MM.1S (cell line): ENCODE results near the gene SYMPK.

Experiments used
- DNase-seq: peaks from one replicate; pipeline ENCODE4 v3.0.0-alpha.2; 2015
- H2AFZ ChIP-seq: fragments of 300-600 bp; sonication (generic); 2 replicates; pipeline ENCODE4 v1.6.0; 2016; ENCODE audit warnings: antibody characterized with exemption, low read length
- H3F3A ChIP-seq: fragments of 300-600 bp; sonication (generic); 2 replicates; pipeline ENCODE4 v1.6.1; 2016; ENCODE audit warnings: mild to moderate bottlenecking, antibody characterized with exemption, low read length, moderate library complexity, mixed read lengths; ENCODE audit not compliant: insufficient read depth
- H3K27ac ChIP-seq: fragments of 300-600 bp; sonication (generic); 2 replicates; pipeline ENCODE4 v1.5.1; 2016; ENCODE audit warnings: mild to moderate bottlenecking, low read length
- H3K27me3 ChIP-seq: fragments of 300-600 bp; sonication (generic); replicated peaks from 2 replicates; pipeline ENCODE4 v1.6.0; 2016; ENCODE audit warnings: low read length; ENCODE audit not compliant: insufficient read depth
- H3K36me3 ChIP-seq: fragments of 300-600 bp; sonication (generic); replicated peaks from 2 replicates; pipeline ENCODE4 v1.6.1; 2016; ENCODE audit warnings: mild to moderate bottlenecking, low read length, mixed read lengths; ENCODE audit not compliant: insufficient read depth
- H3K4me1 ChIP-seq: fragments of 300-600 bp; sonication (generic); 2 replicates; pipeline ENCODE4 v1.6.1; 2016; ENCODE audit warnings: low read length, mixed read lengths
- H3K4me2 ChIP-seq: fragments of 300-600 bp; sonication (generic); 2 replicates; pipeline ENCODE4 v1.6.0; 2016; ENCODE audit warnings: low read depth, low read length
- H3K4me3 ChIP-seq: fragments of 300-600 bp; sonication (generic); 2 replicates; pipeline ENCODE4 v1.5.1; 2016; ENCODE audit warnings: low read length, mixed read lengths
- H3K79me2 ChIP-seq: fragments of 300-600 bp; sonication (generic); 2 replicates; pipeline ENCODE4 v1.6.1; 2016; ENCODE audit warnings: mixed run types, low read length, mixed read lengths
- H3K9ac ChIP-seq: fragments of 300-600 bp; sonication (generic); 2 replicates; pipeline ENCODE4 v1.6.1; 2016; ENCODE audit warnings: low read length, mixed read lengths
- H3K9me2 ChIP-seq: fragments of 300-600 bp; sonication (generic); replicated peaks from 2 replicates; pipeline ENCODE4 v1.6.1; 2016; ENCODE audit warnings: mild to moderate bottlenecking, low read length, mixed read lengths; ENCODE audit not compliant: insufficient read depth
- H3K9me3 ChIP-seq: fragments of 300-600 bp; sonication (generic); replicated peaks from 2 replicates; pipeline ENCODE4 v1.6.1; 2016; ENCODE audit warnings: mild to moderate bottlenecking, low read length, mixed read lengths; ENCODE audit not compliant: insufficient read depth
- H4K20me1 ChIP-seq: fragments of 300-600 bp; sonication (generic); 2 replicates; pipeline ENCODE4 v1.6.1; 2016; ENCODE audit warnings: mild to moderate bottlenecking, low read length, moderate library complexity, mixed read lengths; ENCODE audit not compliant: insufficient read depth
- EZH2 ChIP-seq: fragments of 300-600 bp; sonication (generic); optimal IDR thresholded peaks from 2 replicates; pipeline ENCODE3; 2017; ENCODE audit warnings: low read depth, mild to moderate bottlenecking, antibody characterized with exemption, low read length, mixed read lengths
- EZH2phosphoT487 ChIP-seq: fragments of 300-600 bp; sonication (generic); IDR thresholded peaks from 2 replicates; pipeline ENCODE4 v1.6.1; 2018; ENCODE audit warnings: antibody characterized with exemption, low read length
- TF ChIP-seq, protein P1 (sequence below): fragments of 300-600 bp; sonication (generic); IDR thresholded peaks from 2 replicates; pipeline ENCODE4 v1.5.1; 2016; ENCODE audit warnings: antibody characterized with exemption, low read length, mixed read lengths

SYMPK gene

DNA sequence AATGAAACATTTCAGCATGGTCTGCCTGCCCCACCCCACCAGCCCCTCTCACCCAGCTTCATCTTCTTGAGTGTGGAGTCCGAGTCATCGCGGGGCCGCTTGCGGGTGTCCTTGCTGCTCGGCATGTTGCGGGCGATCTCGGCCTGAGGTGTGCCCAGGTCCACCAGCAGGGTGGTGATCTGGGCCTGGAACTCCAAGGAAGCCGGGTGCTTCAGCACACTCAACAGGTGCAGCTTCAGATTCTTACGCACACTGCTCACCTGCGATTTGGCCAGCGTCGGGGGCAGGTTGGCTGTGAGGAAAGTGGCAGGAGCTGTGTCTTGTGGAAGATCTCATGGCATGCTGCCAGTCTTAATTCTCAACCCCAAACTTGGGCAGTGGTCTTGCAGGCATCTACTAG, 20.7 kb downstream of the SYMPK start:
- H4K20me1 ChIP-seq = no peaks in the 10 kb centered on the region
- peaks cover 16% of the 10 kb centered on the region for H3K79me2 ChIP-seq
- no peak overlapping the region for H2AFZ ChIP-seq
- H3K9ac ChIP-seq = no peak overlapping the region
- H3K9me3 ChIP-seq = no peaks in the 10 kb centered on the region
- peaks cover 4% of the 10 kb centered on the region; the same call in 1 of the 2 replicates for H3F3A ChIP-seq
- H3K27me3 ChIP-seq = no peaks in the 10 kb centered on the region
- TF ChIP-seq EZH2phosphoT487 (no peak), EZH2 (no peak)
- TF ChIP-seq, protein P1, sequence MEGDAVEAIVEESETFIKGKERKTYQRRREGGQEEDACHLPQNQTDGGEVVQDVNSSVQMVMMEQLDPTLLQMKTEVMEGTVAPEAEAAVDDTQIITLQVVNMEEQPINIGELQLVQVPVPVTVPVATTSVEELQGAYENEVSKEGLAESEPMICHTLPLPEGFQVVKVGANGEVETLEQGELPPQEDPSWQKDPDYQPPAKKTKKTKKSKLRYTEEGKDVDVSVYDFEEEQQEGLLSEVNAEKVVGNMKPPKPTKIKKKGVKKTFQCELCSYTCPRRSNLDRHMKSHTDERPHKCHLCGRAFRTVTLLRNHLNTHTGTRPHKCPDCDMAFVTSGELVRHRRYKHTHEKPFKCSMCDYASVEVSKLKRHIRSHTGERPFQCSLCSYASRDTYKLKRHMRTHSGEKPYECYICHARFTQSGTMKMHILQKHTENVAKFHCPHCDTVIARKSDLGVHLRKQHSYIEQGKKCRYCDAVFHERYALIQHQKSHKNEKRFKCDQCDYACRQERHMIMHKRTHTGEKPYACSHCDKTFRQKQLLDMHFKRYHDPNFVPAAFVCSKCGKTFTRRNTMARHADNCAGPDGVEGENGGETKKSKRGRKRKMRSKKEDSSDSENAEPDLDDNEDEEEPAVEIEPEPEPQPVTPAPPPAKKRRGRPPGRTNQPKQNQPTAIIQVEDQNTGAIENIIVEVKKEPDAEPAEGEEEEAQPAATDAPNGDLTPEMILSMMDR = no peak
- no peak for DNase-seq
- H3K27ac ChIP-seq = no peak overlapping the region
- H3K36me3 ChIP-seq = peaks cover 18% of the 10 kb centered on the region
- no peaks in the 10 kb centered on the region for H3K4me1 ChIP-seq
- no peaks in the 10 kb centered on the region for H3K9me2 ChIP-seq
- no peak overlapping the region for H3K4me2 ChIP-seq
- no peak overlapping the region for H3K4me3 ChIP-seq

DNA sequence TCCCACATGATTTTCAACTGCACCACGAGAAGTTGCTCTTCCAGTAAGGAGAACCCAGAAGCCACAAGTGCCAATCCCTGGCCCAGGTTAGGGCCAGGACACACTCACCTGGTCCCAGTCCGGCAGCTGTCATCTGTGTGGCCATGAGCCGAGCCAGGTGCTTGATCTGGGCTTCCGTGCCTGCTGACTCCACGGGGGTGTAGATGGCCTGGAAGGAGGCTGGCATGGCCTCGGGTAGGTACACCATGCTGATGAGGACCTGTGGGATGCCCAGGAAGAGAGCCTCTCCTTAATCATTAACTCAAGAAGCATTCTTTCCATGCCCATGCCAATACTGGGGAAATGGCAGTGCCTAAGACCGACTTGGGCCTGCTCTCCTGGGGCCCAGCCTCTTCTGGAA, 28.0 kb downstream of the SYMPK start:
- Histone ChIP-seq H3K4me1 (no peaks in the 10 kb centered on the region), H3K79me2 (no peaks in the 10 kb centered on the region; the same call in 1 of the 2 replicates), H3K4me3 (no peak overlapping the region), H3K9me2 (no peaks in the 10 kb centered on the region), H4K20me1 (no peaks in the 10 kb centered on the region), H3K27me3 (no peaks in the 10 kb centered on the region), H3K9ac (no peak overlapping the region), H2AFZ (no peak overlapping the region), H3K9me3 (no peaks in the 10 kb centered on the region), H3K27ac (no peak overlapping the region), H3K36me3 (peaks cover 19% of the 10 kb centered on the region; the same call in 1 of the 2 replicates), H3K4me2 (no peak overlapping the region), H3F3A (no peaks in the 10 kb centered on the region)
- TF ChIP-seq EZH2phosphoT487 (no peak), EZH2 (no peak)
- TF ChIP-seq, protein P1 = no peak
- DNase-seq = no peak

DNA sequence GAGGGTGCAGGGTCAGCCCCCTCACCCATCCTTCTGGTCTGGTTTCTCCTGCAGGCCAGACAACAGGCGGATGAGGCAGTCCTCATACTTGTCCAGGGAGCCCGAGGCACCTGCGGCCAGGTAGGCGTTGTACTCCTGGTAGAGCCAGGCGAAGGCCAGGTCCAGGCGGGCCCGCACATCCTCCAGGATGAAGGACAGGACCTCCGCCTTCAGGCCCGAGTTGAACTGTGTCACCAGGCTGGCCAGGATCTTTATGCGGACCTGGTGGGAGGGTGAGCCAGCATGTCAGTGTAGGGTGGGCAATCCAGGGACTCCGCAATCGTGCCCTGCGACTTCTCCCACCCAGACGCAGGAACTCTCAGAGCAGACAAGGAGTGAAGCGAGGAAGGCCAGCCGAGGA, 34.0 kb downstream of the SYMPK start:
- H3K36me3 ChIP-seq = peaks cover 7% of the 10 kb centered on the region

DNA sequence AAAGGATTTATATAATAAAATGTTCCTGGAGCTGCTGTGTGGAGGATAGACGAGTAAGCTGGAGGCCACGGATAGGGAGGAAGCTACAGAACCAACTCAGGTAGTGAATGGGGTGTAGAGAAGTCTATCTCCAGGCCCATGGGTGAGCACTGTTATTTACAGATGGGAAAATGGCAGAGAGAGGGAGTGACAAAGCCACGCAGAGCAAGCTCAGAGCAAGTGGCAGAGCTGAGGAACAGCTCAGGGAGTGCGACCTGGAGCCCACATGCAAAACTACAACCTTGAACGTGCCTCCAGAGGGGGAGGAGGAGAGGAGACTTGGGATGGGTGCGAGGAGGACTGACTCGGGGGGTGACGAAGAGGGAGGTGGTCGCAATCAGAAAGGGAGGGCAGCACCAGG, 34.4 kb downstream of the SYMPK start:
- H3K9me2 ChIP-seq = no peaks in the 10 kb centered on the region
- H3K4me3 ChIP-seq = no peak overlapping the region
- H3K9me3 ChIP-seq = no peaks in the 10 kb centered on the region
- no peak overlapping the region for H3K4me2 ChIP-seq
- no peak for DNase-seq
- peaks cover 12% of the 10 kb centered on the region for H3K4me1 ChIP-seq
- H3K9ac ChIP-seq = no peak overlapping the region
- no peaks in the 10 kb centered on the region for H4K20me1 ChIP-seq
- no peaks in the 10 kb centered on the region for H3K79me2 ChIP-seq
- H3F3A ChIP-seq = 0 out of 2 replicates have a peak, but pooled peaks cover 6% of the 10 kb centered on the region
- no peak overlapping the region for H3K27ac ChIP-seq
- H2AFZ ChIP-seq = no peak overlapping the region
- TF ChIP-seq, protein P1 = no peak
- no peak for TF ChIP-seq EZH2
- no peak for TF ChIP-seq EZH2phosphoT487
- peaks cover 7% of the 10 kb centered on the region for H3K36me3 ChIP-seq
- H3K27me3 ChIP-seq = no peaks in the 10 kb centered on the region

More for the DNA sequence above, 34.0 kb downstream of the SYMPK start:
- no peak for TF ChIP-seq EZH2phosphoT487
- DNase-seq = no peak
- Histone ChIP-seq H3K4me2 (no peak overlapping the region), H3K9me3 (no peaks in the 10 kb centered on the region), H3K4me1 (peaks cover 12% of the 10 kb centered on the region), H3K27ac (no peak overlapping the region), H3K9ac (no peak overlapping the region), H3K4me3 (no peak overlapping the region), H3F3A (0 out of 2 replicates have a peak, but pooled peaks cover 6% of the 10 kb centered on the region), H2AFZ (no peak overlapping the region), H4K20me1 (no peaks in the 10 kb centered on the region), H3K27me3 (no peaks in the 10 kb centered on the region), H3K79me2 (no peaks in the 10 kb centered on the region), H3K9me2 (no peaks in the 10 kb centered on the region)
